OCI-LY1 (cell line): ENCODE data around the gene MYMX.

Source experiments
- H2AFZ ChIP-seq: fragments of 200-600 bp; sonication (generic), shearing (Covaris generic); 2 replicates; pipeline ENCODE4 v1.6.0; 2014; ENCODE audit warnings: antibody characterized with exemption, mild to moderate bottlenecking, low read length
- H3F3A ChIP-seq: fragments of 200-600 bp; sonication (generic), shearing (Covaris generic); 2 replicates; pipeline ENCODE4 v1.6.0; 2014; ENCODE audit warnings: mild to moderate bottlenecking, antibody characterized with exemption, low read length, moderate library complexity; ENCODE audit not compliant: insufficient read depth
- H3K27ac ChIP-seq: fragments of 200-600 bp; sonication (generic); 2 replicates; pipeline ENCODE4 v1.5.1; 2014; ENCODE audit warnings: low read length, mixed run types, mild to moderate bottlenecking, low read depth; ENCODE audit not compliant: poor library complexity, severe bottlenecking
- H3K27me3 ChIP-seq: fragments of 200-600 bp; sonication (generic); 2 replicates; pipeline ENCODE4 v1.6.0; 2014; ENCODE audit warnings: antibody characterized with exemption, mild to moderate bottlenecking, low read length, moderate library complexity; ENCODE audit not compliant: insufficient read depth
- H3K36me3 ChIP-seq: fragments of 200-600 bp; sonication (generic); 2 replicates; pipeline ENCODE4 v1.6.1; 2014; ENCODE audit warnings: mild to moderate bottlenecking, antibody characterized with exemption, low read length, moderate library complexity, mixed read lengths; ENCODE audit not compliant: insufficient read depth
- H3K4me1 ChIP-seq: fragments of 200-600 bp; sonication (generic); 2 replicates; pipeline ENCODE4 v1.5.1; 2014; ENCODE audit warnings: mild to moderate bottlenecking, low read length, moderate library complexity; ENCODE audit not compliant: insufficient read depth, severe bottlenecking
- H3K4me2 ChIP-seq: fragments of 200-600 bp; sonication (generic), shearing (Covaris generic); 2 replicates; pipeline ENCODE4 v1.6.1; 2014; ENCODE audit warnings: low read length
- H3K4me3 ChIP-seq: fragments of 200-600 bp; sonication (generic); 2 replicates; pipeline ENCODE4 v1.5.1; 2014; ENCODE audit warnings: low read length, low read depth, mild to moderate bottlenecking, mixed read lengths; ENCODE audit not compliant: poor library complexity, severe bottlenecking
- H3K79me2 ChIP-seq: fragments of 200-600 bp; shearing (Covaris generic); 2 replicates; pipeline ENCODE4 v1.6.1; 2016; ENCODE audit warnings: mixed run types, low read length, mixed read lengths; ENCODE audit not compliant: insufficient read depth
- H3K9ac ChIP-seq: fragments of 200-600 bp; sonication (generic), shearing (Covaris generic); 2 replicates; pipeline ENCODE4 v1.6.1; 2014; ENCODE audit warnings: mild to moderate bottlenecking, low read length, mixed read lengths
- H3K9me2 ChIP-seq: fragments of 200-600 bp; sonication (generic), shearing (Covaris generic); 2 replicates; pipeline ENCODE4 v1.6.1; 2014; ENCODE audit warnings: low read depth, mild to moderate bottlenecking, low read length, mixed read lengths
- H3K9me3 ChIP-seq: fragments of 200-600 bp; shearing (Covaris generic); 2 replicates; pipeline ENCODE4 v1.6.1; 2014; ENCODE audit warnings: low read length, mixed read lengths
- H4K20me1 ChIP-seq: fragments of 200-600 bp; sonication (generic), shearing (Covaris generic); 2 replicates; pipeline ENCODE4 v1.6.0; 2016; ENCODE audit warnings: mild to moderate bottlenecking, low read length; ENCODE audit not compliant: insufficient read depth
- CTCF ChIP-seq: fragments of 200-600 bp; sonication (generic), shearing (Covaris generic); IDR thresholded peaks from 2 replicates; pipeline ENCODE4 v1.5.1; 2017; ENCODE audit warnings: mild to moderate bottlenecking, antibody characterized with exemption, low read length, moderate library complexity, mixed read lengths
- EZH2 ChIP-seq: fragments of 200-600 bp; sonication (generic), shearing (Covaris generic); IDR thresholded peaks from 2 replicates; pipeline ENCODE4 v1.8.0; 2017; ENCODE audit warnings: borderline replicate concordance, mixed run types, mild to moderate bottlenecking, antibody characterized with exemption, low read length, moderate library complexity, mixed read lengths

The MYMX gene

GRCh38 chr6:44256775-44257024, 40.0 kb downstream of the MYMX start:
- no peak for TF ChIP-seq CTCF
- peaks cover 58% of the 10 kb centered on the region for H3K4me1 ChIP-seq
- H2AFZ ChIP-seq, result no peak overlapping the region

GRCh38 chr6:44257025-44257752, 40.5 kb downstream of the MYMX start, which contains the start of gene SLC35B2:
Gene SLC35B2 (minus strand): TSS chr6:44257528. CDS start chr6:44257410, 118 bp downstream.
- Histone ChIP-seq H3K79me2 (no peaks in the 10 kb centered on the region), H3K36me3 (peaks cover 54% of the 10 kb centered on the region), H3K9me3 (no peaks in the 10 kb centered on the region), H3K9ac (peak within 1 kb of the TSS; percentile 85), H4K20me1 (no peaks in the 10 kb centered on the region), H3K4me1 (peaks cover 61% of the 10 kb centered on the region), H3K4me3 (peak within 1 kb of the TSS; percentile 95), H3K4me2 (peak within 1 kb of the TSS; percentile 95), H3K27me3 (no peaks in the 10 kb centered on the region), H3K27ac (peak within 1 kb of the TSS; percentile 77), H3K9me2 (no peaks in the 10 kb centered on the region), H3F3A (peaks cover 26% of the 10 kb centered on the region), H2AFZ (peak within 1 kb of the TSS; percentile 66; the same call in 1 of the 2 replicates)
- TF ChIP-seq CTCF (peak; percentile 63), EZH2 (no peak)

More at GRCh38 chr6:44256775-44257024, 40.0 kb downstream of the MYMX start:
- Histone ChIP-seq H3K9me2 (no peaks in the 10 kb centered on the region), H4K20me1 (no peaks in the 10 kb centered on the region), H3K4me3 (peak overlapping the region; percentile 95), H3F3A (peaks cover 29% of the 10 kb centered on the region), H3K79me2 (no peaks in the 10 kb centered on the region), H3K9me3 (no peaks in the 10 kb centered on the region), H3K36me3 (peaks cover 54% of the 10 kb centered on the region), H3K9ac (peak overlapping the region; percentile 85), H3K4me2 (peak overlapping the region; percentile 95), H3K27me3 (no peaks in the 10 kb centered on the region), H3K27ac (peak overlapping the region; percentile 71)

GRCh38 chr6:44257753-44258324, 41.1 kb downstream of the MYMX start:
- peak overlapping the region; percentile 77 for H3K27ac ChIP-seq
- peak overlapping the region; percentile 95 for H3K4me2 ChIP-seq
- H3K27me3 ChIP-seq, result no peaks in the 10 kb centered on the region
- peaks cover 23% of the 10 kb centered on the region for H3F3A ChIP-seq
- peaks cover 68% of the 10 kb centered on the region for H3K4me1 ChIP-seq
- H2AFZ ChIP-seq, result no peak overlapping the region
- peak overlapping the region; percentile 95 for H3K4me3 ChIP-seq
- H3K36me3 ChIP-seq, result peaks cover 52% of the 10 kb centered on the region
- peak overlapping the region; percentile 59; the same call in 1 of the 2 replicates for H3K9ac ChIP-seq
- no peaks in the 10 kb centered on the region for H3K9me2 ChIP-seq
- TF ChIP-seq EZH2, result no peak
- TF ChIP-seq CTCF, result no peak; the same call in 1 of the 2 replicates
- no peaks in the 10 kb centered on the region for H4K20me1 ChIP-seq
- H3K79me2 ChIP-seq, result no peaks in the 10 kb centered on the region
- H3K9me3 ChIP-seq, result no peaks in the 10 kb centered on the region
